NCI-H2029 (cell line): Measurements from ENCODE around the gene PDE10A.
"Not testable (repeated sequence)": the region's sequence is repeated elsewhere in the genome, so short reads cannot be mapped to it uniquely, and the experiment has no call there.

Experiments
- DNase-seq: peaks from one replicate; lab custom pipeline; 2025; lab: John Stamatoyannopoulos, UW

The PDE10A gene

GRCh38 chr6:165586706-165587105 is 76.3 kb downstream of the PDE10A start:
- DNase-seq = no peak

DNA sequence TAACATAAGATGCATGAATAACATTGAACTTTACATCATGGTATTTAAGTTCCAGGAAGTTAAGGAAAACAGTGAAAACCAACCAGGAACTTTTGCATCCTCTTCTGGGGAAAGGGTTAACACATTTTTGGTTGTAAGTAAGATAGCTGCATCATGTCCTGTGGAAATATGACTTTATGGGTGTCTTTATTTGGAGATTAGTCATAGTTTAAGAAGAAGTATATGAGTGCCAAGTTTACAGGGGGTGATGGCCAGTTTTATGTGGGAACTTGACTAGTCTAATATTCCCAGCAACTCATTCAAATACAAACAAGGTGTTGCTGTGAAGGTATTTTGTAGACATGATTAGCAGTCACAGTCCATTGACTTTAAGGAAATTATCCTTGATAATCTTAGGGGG is 78.0 kb downstream of the PDE10A start:
- no peak for DNase-seq

- no peak for DNase-seq
These were observed 78.5 kb downstream of the PDE10A start for GRCh38 chr6:165584541-165584940.

DNA sequence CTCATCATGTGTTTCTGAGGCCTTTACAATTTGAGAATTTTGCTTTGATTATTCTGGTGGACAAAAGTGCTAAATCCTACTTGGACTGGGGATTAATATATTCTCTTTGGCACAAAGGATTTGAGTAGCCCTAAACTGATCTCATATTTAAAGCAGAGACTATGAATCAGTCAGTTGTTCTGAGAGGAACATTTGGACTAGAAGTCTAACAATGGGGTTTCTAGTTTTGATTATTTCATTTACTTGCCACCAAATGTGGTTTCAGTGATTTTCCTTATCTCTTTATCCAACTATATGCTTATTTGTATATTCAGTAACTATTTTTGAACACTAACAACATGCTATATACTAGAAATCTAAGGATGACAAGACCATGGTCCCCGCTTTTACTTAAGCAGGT is 81.4 kb downstream of the PDE10A start:
- DNase-seq = no peak

- no peak for DNase-seq
These were observed 82.9 kb downstream of the PDE10A start for GRCh38 chr6:165580136-165580535.

- no peak for DNase-seq
These were observed 83.9 kb downstream of the PDE10A start for GRCh38 chr6:165579151-165579550.

GRCh38 chr6:165577556-165577955 is 85.5 kb downstream of the PDE10A start:
- DNase-seq = no peak

DNA sequence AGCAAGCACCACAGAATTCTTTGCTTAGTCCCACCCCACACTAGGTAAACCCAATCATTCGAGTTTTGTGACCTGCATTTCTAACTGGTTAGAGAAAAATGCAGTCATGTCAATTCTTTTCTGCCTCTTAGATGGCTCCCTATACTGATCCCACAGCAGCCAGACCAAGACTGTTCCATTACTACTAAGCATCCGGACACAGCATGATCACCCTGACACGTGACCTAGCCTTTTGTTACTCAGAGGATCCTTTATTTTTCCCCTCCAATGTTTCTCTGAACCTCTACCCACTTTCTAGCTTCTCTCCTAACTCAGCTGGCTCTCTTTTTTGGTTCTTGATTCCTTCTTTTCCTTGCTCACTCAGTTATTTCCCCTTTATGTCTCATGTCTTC is 87.9 kb downstream of the PDE10A start:
- no peak for DNase-seq

DNA sequence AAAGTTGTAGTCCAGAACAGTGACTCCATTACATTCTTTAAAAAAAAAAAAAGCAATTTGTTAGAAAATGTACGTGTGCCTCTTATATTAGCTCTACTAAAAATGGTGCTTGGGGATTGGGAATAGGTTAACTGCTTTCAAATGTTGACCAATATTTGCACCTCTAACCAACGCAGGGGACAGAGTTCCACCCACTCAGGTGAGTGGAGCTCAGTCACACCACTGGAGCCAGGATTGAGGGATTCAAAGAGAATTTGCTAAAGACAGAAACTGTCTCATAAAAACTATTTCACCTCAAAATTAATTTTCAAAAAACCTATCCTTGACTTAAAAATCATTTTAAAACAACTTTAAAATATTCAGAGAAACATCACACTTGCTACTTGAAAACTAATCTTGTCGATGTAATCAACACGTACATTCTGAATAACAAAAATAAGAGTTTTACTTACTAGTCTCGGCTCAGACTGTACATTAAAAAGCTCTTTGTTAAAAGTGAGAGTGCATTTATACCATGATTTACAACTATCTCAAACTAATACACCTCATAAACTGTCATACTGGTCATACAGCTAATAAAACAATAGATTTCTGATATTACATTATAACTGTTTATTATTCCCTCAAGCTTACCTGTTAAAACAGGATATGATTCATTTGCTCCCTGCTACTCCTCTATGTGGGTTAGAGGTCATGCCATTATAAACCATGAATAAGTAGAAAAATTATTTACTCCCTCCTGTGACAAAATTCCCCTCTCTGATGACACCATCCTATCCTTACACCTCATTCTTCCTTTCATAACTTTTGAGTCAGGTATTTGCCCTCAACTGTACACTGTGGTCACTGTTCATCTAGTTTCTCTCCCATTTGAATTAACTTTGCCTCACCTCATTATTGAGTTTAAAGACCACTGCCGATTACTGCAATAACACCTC is 88.6 kb downstream of the PDE10A start:
- no peak for DNase-seq

DNA sequence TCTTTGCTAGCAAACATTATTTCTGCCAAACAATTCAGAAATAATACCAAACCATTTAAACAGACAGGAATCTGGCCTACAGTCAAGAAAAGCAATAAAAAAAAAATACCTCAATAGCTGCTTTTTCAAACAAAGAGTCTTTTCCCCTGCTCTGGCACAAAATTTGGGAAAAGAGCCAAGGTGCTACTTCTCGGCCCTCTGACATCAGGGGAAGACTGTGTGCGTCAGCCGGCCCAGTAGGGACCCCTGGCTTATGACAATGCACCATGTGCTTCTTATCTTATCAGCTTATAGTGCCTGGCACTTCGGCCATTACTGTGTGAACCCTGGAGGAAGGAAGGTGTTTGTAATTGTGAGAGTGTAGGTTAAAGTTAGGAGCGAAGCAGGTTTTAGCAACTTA is 89.4 kb downstream of the PDE10A start:
- peak; percentile 27 for DNase-seq

DNA sequence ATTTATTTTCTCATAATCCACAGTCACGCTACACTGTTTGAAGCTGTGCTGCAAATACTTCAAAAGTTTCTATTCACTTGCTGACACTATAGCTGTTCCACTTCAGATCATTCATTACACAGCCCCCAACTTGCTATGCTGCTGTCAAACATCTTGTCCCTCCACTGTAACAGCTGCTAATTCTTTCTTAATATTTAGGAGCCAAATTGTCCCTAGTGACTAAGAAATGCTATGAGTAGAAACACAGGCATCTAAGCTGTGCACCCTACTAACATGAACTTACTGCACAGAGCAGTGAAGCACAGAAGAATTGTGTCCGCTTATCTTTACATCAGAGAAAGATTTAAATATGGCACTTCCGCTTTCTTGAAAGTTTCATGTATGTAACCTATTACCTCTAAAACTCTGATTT is 91.3 kb downstream of the PDE10A start:
- no peak for DNase-seq

DNA sequence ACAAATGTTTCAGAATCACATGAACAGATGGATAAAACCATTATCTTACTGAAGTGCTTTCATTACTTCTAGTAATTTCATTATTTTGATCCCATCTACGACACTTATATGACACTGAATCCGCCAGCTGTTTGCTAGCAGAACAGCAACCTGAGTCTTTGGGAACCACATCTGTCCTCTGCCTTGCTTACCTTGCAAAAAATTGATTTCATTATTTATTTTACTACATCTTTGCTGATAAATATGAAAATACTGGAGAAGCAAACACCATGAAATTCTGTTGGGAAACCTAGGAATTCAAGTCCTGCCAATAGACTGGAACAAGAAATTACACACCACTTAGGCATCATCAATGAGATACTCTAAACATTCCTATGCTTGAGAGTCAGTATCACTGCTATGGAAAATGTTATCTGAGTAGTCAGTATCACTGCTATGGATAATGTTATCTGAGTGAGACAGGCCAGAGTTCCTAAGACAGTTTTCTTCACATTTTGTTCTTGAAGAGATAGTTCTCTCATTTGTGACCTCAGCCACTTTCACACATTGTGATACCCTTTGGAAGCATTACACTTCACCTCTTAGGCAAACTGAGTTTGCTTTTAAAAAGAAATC is 91.9 kb downstream of the PDE10A start:
- no peak for DNase-seq

- DNase-seq = no peak
These were observed 94.7 kb downstream of the PDE10A start for GRCh38 chr6:165568326-165568725.

- DNase-seq = no peak
These were observed 96.8 kb downstream of the PDE10A start for GRCh38 chr6:165566088-165566828.

- DNase-seq = no peak
These were observed 100.5 kb downstream of the PDE10A start for GRCh38 chr6:165562421-165563090.

DNA sequence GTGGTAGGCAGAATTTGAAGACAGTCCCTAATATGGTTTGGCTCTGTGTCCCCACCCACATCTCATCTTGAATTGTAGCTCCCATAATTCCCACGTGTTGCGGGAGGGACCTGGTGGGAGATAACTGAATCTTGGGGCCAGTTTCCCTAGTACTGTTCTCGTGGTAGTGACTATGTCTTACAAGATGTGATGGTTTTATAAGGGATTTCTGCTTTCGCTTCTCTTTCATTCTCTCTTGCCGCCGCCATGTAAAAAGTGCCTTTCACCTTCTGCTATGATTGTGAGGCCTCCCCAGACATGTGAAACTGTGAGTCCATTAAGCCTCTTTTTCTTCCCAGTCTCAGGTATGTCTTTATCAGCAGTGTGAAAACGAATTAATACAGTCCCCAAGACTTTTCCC is 103.4 kb downstream of the PDE10A start:
- no peak for DNase-seq

DNA sequence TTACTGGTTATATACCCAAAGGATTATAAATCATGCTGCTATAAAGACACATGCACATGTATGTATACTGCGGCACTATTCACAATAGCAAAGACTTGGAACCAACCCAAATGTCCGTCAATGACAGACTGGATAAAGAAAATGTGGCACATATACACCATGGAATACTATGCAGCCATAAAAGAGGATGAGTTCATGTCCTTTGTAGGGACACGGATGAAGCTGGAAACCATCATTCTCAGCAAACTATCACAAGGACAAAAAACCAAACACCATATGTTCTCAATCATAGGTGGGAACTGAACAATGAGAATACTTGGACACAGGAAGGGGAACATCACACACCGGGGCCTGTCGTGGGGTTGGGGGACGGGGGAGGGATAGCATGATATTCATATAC is 104.9 kb downstream of the PDE10A start:
- DNase-seq = not testable (repeated sequence)

GRCh38 chr6:165557674-165558073 is 105.4 kb downstream of the PDE10A start:
- no peak for DNase-seq

- peak; percentile 97 for DNase-seq
These were observed 106.8 kb downstream of the PDE10A start for GRCh38 chr6:165556116-165556843.

DNA sequence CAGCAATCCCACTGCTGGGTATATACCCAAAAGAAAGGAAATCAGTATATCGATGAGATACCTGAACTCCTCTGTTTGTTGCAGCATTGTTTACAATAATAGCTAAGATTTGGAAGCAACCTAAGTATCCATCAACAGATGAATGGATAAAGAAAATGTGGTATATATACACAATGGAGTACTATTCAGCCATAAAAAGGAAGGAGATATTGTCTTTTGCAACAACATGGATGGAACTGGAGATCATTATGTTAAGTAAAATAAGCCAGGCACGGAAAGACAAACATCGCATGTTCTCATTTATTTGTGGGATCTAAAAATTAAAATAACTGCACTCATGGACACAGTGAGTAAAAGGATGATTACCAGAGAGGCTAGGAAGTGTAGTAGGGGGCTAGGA is 108.4 kb downstream of the PDE10A start:
- DNase-seq = not testable (repeated sequence)

DNA sequence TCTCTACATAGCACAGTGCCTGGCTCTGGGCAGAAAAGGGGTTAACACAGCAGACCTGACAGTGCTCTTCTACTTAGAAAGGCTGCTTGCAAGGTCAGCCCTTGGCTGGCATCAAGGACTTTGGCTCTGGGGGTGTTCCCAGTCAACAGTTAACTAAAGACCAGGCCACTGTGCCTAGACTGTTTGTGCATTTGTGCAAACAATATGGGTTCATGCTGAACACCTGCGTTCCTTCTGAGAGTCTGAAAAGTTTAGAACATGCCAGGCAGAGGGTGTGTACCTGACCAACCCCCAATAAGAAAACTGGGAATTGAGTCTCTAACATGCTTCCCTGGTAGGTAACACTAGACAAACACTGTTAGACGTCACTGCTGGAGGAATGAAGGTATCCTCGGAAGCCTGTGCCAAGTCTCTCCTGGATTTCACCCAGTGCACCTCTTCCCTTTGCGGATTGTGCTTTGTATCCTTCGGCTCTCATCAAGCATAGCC is 110.7 kb downstream of the PDE10A start:
- peak; percentile 51 for DNase-seq
